Activated CD4-positive, CD25-positive, alpha-beta regulatory T cell (primary cell): ENCODE data around the gene WNT4.

Experiments used
- DNase-seq, 4 experiments: peaks; one replicate each; lab custom pipeline; 2025; lab: John Stamatoyannopoulos, UW

Gene WNT4

GRCh38 chr1:22129501-22130117, 13.3 kb downstream of the WNT4 start:
- no peak for DNase-seq

GRCh38 chr1:22128392-22128791, 14.5 kb downstream of the WNT4 start:
- DNase-seq = no peak

GRCh38 chr1:22127731-22128130, 15.2 kb downstream of the WNT4 start:
- DNase-seq = no peak

- DNase-seq = no peak
Observed at GRCh38 chr1:22127248-22127647, 15.6 kb downstream of the WNT4 start.

GRCh38 chr1:22126531-22126930, 16.4 kb downstream of the WNT4 start:
- no peak for DNase-seq

- no peak for DNase-seq
Observed at GRCh38 chr1:22124592-22125229, 18.2 kb downstream of the WNT4 start.

GRCh38 chr1:22123901-22124404, 18.9 kb downstream of the WNT4 start:
- DNase-seq = no peak

- DNase-seq = no peak
Observed at GRCh38 chr1:22123071-22123390, 19.9 kb downstream of the WNT4 start.

- no peak for DNase-seq
Observed at GRCh38 chr1:22122273-22123070, 20.4 kb downstream of the WNT4 start.

GRCh38 chr1:22121421-22121911, 21.4 kb downstream of the WNT4 start:
- DNase-seq = no peak

- no peak for DNase-seq
Observed at GRCh38 chr1:22120469-22120790, 22.5 kb downstream of the WNT4 start.

- DNase-seq = no peak
Observed at GRCh38 chr1:22119626-22120468, 23.1 kb downstream of the WNT4 start.

- DNase-seq = no peak
Observed at GRCh38 chr1:22118291-22118992, 24.5 kb downstream of the WNT4 start.

GRCh38 chr1:22117851-22118250, 25.0 kb downstream of the WNT4 start:
- no peak for DNase-seq

GRCh38 chr1:22117238-22117637, 25.7 kb downstream of the WNT4 start:
- DNase-seq = no peak

GRCh38 chr1:22115286-22115685, 27.6 kb downstream of the WNT4 start:
- no peak for DNase-seq

GRCh38 chr1:22114083-22115012, 28.5 kb downstream of the WNT4 start:
- no peak for DNase-seq

- DNase-seq = no peak
Observed at GRCh38 chr1:22112554-22112953, 30.3 kb downstream of the WNT4 start.

GRCh38 chr1:22111620-22112019, 31.3 kb downstream of the WNT4 start:
- DNase-seq = no peak

GRCh38 chr1:22111115-22111514, 31.8 kb downstream of the WNT4 start:
- no peak for DNase-seq
